ENCODE data around the gene KREMEN2.

DNA sequence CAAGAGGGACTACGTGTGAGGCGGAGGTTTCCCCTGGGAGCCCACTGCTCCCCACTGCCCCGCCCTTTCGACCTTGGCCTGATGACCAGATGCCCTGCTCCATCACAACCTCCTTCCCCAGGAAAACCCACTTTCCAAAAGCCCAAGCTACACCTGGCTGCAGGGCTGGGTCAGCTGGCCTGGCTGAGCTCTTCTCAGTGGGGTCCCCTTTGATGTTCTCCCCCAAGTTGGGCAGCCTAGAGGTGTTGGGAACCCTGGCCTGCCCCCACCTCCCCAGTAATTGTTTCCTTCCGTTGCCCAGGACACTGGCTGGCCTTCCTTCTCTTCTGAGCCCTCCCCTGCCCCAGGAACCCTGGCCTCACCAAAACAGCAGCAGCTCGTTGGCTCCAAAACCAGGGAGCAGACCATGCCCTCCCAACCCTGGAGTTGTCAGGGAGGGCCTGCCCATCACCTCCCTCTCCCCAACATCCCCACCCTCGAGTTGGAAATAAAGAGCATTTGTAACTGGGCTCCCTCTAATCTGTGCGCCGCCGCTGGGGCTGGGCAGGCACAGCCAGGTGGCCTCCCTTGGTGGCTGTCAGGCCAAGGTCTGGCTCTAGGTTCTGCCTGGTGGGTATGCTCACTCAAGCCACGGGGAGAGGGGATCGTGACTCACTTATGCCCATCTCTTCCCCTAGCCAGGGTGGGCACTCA lies 50.1 kb downstream of the KREMEN2 start:
- TF ChIP-seq, protein P1, sequence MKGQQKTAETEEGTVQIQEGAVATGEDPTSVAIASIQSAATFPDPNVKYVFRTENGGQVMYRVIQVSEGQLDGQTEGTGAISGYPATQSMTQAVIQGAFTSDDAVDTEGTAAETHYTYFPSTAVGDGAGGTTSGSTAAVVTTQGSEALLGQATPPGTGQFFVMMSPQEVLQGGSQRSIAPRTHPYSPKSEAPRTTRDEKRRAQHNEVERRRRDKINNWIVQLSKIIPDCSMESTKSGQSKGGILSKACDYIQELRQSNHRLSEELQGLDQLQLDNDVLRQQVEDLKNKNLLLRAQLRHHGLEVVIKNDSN (CRISPR knock-in tag; IDR thresholded peaks at IDR 0.05) = no peak; the same call in 1 of the 2 replicates
- TF ChIP-seq, protein P2, sequence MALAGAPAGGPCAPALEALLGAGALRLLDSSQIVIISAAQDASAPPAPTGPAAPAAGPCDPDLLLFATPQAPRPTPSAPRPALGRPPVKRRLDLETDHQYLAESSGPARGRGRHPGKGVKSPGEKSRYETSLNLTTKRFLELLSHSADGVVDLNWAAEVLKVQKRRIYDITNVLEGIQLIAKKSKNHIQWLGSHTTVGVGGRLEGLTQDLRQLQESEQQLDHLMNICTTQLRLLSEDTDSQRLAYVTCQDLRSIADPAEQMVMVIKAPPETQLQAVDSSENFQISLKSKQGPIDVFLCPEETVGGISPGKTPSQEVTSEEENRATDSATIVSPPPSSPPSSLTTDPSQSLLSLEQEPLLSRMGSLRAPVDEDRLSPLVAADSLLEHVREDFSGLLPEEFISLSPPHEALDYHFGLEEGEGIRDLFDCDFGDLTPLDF (CRISPR knock-in tag; IDR thresholded peaks at IDR 0.05) = no peak
- no peak for TF ChIP-seq JUN (CRISPR knock-in tag; IDR thresholded peaks at IDR 0.05)
- TF ChIP-seq CREB1 (CRISPR knock-in tag; IDR thresholded peaks at IDR 0.05) = no peak
- TF ChIP-seq, protein P3, sequence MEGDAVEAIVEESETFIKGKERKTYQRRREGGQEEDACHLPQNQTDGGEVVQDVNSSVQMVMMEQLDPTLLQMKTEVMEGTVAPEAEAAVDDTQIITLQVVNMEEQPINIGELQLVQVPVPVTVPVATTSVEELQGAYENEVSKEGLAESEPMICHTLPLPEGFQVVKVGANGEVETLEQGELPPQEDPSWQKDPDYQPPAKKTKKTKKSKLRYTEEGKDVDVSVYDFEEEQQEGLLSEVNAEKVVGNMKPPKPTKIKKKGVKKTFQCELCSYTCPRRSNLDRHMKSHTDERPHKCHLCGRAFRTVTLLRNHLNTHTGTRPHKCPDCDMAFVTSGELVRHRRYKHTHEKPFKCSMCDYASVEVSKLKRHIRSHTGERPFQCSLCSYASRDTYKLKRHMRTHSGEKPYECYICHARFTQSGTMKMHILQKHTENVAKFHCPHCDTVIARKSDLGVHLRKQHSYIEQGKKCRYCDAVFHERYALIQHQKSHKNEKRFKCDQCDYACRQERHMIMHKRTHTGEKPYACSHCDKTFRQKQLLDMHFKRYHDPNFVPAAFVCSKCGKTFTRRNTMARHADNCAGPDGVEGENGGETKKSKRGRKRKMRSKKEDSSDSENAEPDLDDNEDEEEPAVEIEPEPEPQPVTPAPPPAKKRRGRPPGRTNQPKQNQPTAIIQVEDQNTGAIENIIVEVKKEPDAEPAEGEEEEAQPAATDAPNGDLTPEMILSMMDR (IDR thresholded peaks at IDR 0.05) = no peak
- TF ChIP-seq ESRRA (CRISPR knock-in tag; IDR thresholded peaks at IDR 0.05; ENCODE audit: borderline replicate concordance) = no peak
- TF ChIP-seq, protein P4, sequence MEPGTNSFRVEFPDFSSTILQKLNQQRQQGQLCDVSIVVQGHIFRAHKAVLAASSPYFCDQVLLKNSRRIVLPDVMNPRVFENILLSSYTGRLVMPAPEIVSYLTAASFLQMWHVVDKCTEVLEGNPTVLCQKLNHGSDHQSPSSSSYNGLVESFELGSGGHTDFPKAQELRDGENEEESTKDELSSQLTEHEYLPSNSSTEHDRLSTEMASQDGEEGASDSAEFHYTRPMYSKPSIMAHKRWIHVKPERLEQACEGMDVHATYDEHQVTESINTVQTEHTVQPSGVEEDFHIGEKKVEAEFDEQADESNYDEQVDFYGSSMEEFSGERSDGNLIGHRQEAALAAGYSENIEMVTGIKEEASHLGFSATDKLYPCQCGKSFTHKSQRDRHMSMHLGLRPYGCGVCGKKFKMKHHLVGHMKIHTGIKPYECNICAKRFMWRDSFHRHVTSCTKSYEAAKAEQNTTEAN (CRISPR knock-in tag; IDR thresholded peaks at IDR 0.05) = no peak
- no peak for TF ChIP-seq HMGXB4 (CRISPR knock-in tag; IDR thresholded peaks at IDR 0.05)
- TF ChIP-seq ZSCAN18 (CRISPR knock-in tag; IDR thresholded peaks at IDR 0.05) = no peak
- no peak for TF ChIP-seq PRDM15 (CRISPR knock-in tag; IDR thresholded peaks at IDR 0.05)
- TF ChIP-seq ZNF232 (CRISPR knock-in tag; IDR thresholded peaks at IDR 0.05) = no peak
